Mesendoderm (in vitro differentiated cells): ENCODE measurements around the gene PIK3CB.

ENCODE experiments used
- DNase-seq: peaks from one replicate; pipeline ENCODE4 v3.0.0; 2013
- H2AK5ac ChIP-seq: 2 replicates; pipeline ENCODE4 v1.6.1; 2013; ENCODE audit warnings: low read length, inconsistent platforms
- H2BK120ac ChIP-seq: 2 replicates; pipeline ENCODE4 v1.6.1; 2013; ENCODE audit warnings: low read depth, mild to moderate bottlenecking, low read length, moderate library complexity, mixed read lengths
- H2BK15ac ChIP-seq: replicated peaks from 2 replicates; pipeline ENCODE4 v1.6.1; 2013; ENCODE audit warnings: low read depth, mild to moderate bottlenecking, moderate library complexity
- H2BK5ac ChIP-seq: 2 replicates; pipeline ENCODE4 v1.6.1; 2013; ENCODE audit warnings: low read length, inconsistent platforms
- H3K18ac ChIP-seq: 2 replicates; pipeline ENCODE4 v1.6.1; 2013; ENCODE audit warnings: mild to moderate bottlenecking, low read length, mixed read lengths
- H3K23ac ChIP-seq: one replicate; pipeline ENCODE4 v1.6.1; 2013; ENCODE audit warnings: low read length
- H3K27ac ChIP-seq: 2 replicates; pipeline ENCODE4 v1.5.1; 2013; ENCODE audit warnings: low read depth, mild to moderate bottlenecking, inconsistent platforms, low read length, moderate library complexity
- H3K27me3 ChIP-seq: 2 replicates; pipeline ENCODE4 v1.6.1; 2013; ENCODE audit warnings: low read length, control low read depth, mild to moderate bottlenecking, inconsistent platforms; ENCODE audit not compliant: insufficient read depth, poor library complexity
- H3K36me3 ChIP-seq: 2 replicates; pipeline ENCODE4 v1.6.1; 2013; ENCODE audit warnings: low read length, inconsistent platforms; ENCODE audit not compliant: control insufficient read depth, insufficient read depth
- H3K4ac ChIP-seq: one replicate; pipeline ENCODE4 v1.6.1; 2013; ENCODE audit warnings: low read depth, mild to moderate bottlenecking, low read length, moderate library complexity
- H3K4me1 ChIP-seq: 2 replicates; pipeline ENCODE4 v1.6.1; 2013; ENCODE audit warnings: low read depth, low read length, inconsistent platforms; ENCODE audit not compliant: control insufficient read depth
- H3K4me2 ChIP-seq: 2 replicates; pipeline ENCODE4 v1.6.1; 2013; ENCODE audit warnings: low read length
- H3K4me3 ChIP-seq: 2 replicates; pipeline ENCODE4 v1.5.1; 2013; ENCODE audit warnings: mild to moderate bottlenecking, low read length
- H3K56ac ChIP-seq: one replicate; pipeline ENCODE4 v1.6.1; 2013; ENCODE audit warnings: low read length
- H3K79me1 ChIP-seq: 2 replicates; pipeline ENCODE4 v1.6.1; 2013; ENCODE audit warnings: low read length, inconsistent platforms
- H3K79me2 ChIP-seq: 2 replicates; pipeline ENCODE4 v1.6.1; 2013; ENCODE audit warnings: mild to moderate bottlenecking, low read length; ENCODE audit not compliant: control insufficient read depth, insufficient read depth
- H3K9ac ChIP-seq: 2 replicates; pipeline ENCODE4 v1.6.1; 2013; ENCODE audit warnings: low read length, inconsistent platforms
- H4K5ac ChIP-seq: one replicate; pipeline ENCODE4 v1.6.1; 2013; ENCODE audit warnings: low read length
- H4K8ac ChIP-seq: one replicate; pipeline ENCODE4 v1.6.1; 2013; ENCODE audit warnings: low read depth, mild to moderate bottlenecking, control low read depth, low read length, moderate library complexity
- WGBS: extraction: QIAGEN DNeasy Blood & Tissue Kit; methylation state at CpG from one replicate; pipeline ENCODE4 v1.1.7; 2013; ENCODE audit warnings: low lambda C conversion rate, missing lambda C conversion rate; ENCODE audit not compliant: insufficient coverage; ENCODE audit errors: extremely low coverage; 5-methylcytosine and 5-hydroxymethylcytosine counted together

The PIK3CB gene

GRCh38 chr3:138761002-138761401, 73.7 kb downstream of the PIK3CB start:
- H2AK5ac ChIP-seq = no peak overlapping the region
- DNase-seq = no peak
- no peak overlapping the region for H3K23ac ChIP-seq
- H2BK120ac ChIP-seq = no peak overlapping the region
- no peak overlapping the region for H3K56ac ChIP-seq
- no peak overlapping the region for H4K5ac ChIP-seq
- H3K4me1 ChIP-seq = no peaks in the 10 kb centered on the region
- no peak overlapping the region for H3K27ac ChIP-seq
- H3K27me3 ChIP-seq = no peaks in the 10 kb centered on the region
- no peak overlapping the region for H3K18ac ChIP-seq
- H3K4me2 ChIP-seq = no peak overlapping the region
- H3K79me1 ChIP-seq = peaks cover 5% of the 10 kb centered on the region
- H2BK5ac ChIP-seq = no peak overlapping the region
- H3K36me3 ChIP-seq = no peaks in the 10 kb centered on the region
- H3K9ac ChIP-seq = no peak overlapping the region
- H4K8ac ChIP-seq = no peak overlapping the region
- H2BK15ac ChIP-seq = no peak overlapping the region
- no peak overlapping the region for H3K4me3 ChIP-seq
- H3K4ac ChIP-seq = no peak overlapping the region
- WGBS = no CpG with 5 or more reads among the region's 2 CpGs
- H3K79me2 ChIP-seq = no peaks in the 10 kb centered on the region

GRCh38 chr3:138748190-138748589, 86.5 kb downstream of the PIK3CB start:
- no peak for DNase-seq
- WGBS = no CpG with 5 or more reads among the region's 2 CpGs
- H3K4me1 ChIP-seq = no peaks in the 10 kb centered on the region
- no peak overlapping the region for H3K4me3 ChIP-seq
- no peak overlapping the region for H4K8ac ChIP-seq
- no peak overlapping the region for H4K5ac ChIP-seq
- H3K18ac ChIP-seq = no peak overlapping the region
- H3K27me3 ChIP-seq = no peaks in the 10 kb centered on the region
- no peak overlapping the region for H3K4ac ChIP-seq
- H2AK5ac ChIP-seq = no peak overlapping the region
- H3K27ac ChIP-seq = no peak overlapping the region
- H3K56ac ChIP-seq = no peak overlapping the region
- no peak overlapping the region for H3K23ac ChIP-seq
- H3K79me2 ChIP-seq = no peaks in the 10 kb centered on the region
- H3K9ac ChIP-seq = no peak overlapping the region
- H3K36me3 ChIP-seq = no peaks in the 10 kb centered on the region
- no peak overlapping the region for H2BK120ac ChIP-seq
- H2BK15ac ChIP-seq = no peak overlapping the region
- H3K79me1 ChIP-seq = no peaks in the 10 kb centered on the region
- H3K4me2 ChIP-seq = no peak overlapping the region
- no peak overlapping the region for H2BK5ac ChIP-seq

- H3K4me1 ChIP-seq = no peaks in the 10 kb centered on the region
- no CpG with 5 or more reads among the region's 1 CpG for WGBS
- no peak overlapping the region for H3K4ac ChIP-seq
- no peak overlapping the region for H3K4me3 ChIP-seq
- H2BK120ac ChIP-seq = no peak overlapping the region
- no peak overlapping the region for H3K23ac ChIP-seq
- H4K8ac ChIP-seq = no peak overlapping the region
- no peaks in the 10 kb centered on the region for H3K36me3 ChIP-seq
- DNase-seq = no peak
- no peaks in the 10 kb centered on the region for H3K79me1 ChIP-seq
- no peak overlapping the region for H3K4me2 ChIP-seq
- H3K27me3 ChIP-seq = no peaks in the 10 kb centered on the region
- no peak overlapping the region for H3K27ac ChIP-seq
- H3K79me2 ChIP-seq = no peaks in the 10 kb centered on the region
- no peak overlapping the region for H3K56ac ChIP-seq
- no peak overlapping the region for H3K9ac ChIP-seq
- H2AK5ac ChIP-seq = no peak overlapping the region
- H2BK5ac ChIP-seq = no peak overlapping the region
- no peak overlapping the region for H2BK15ac ChIP-seq
- no peak overlapping the region for H4K5ac ChIP-seq
- H3K18ac ChIP-seq = no peak overlapping the region
Measured at GRCh38 chr3:138747225-138747624, 87.5 kb downstream of the PIK3CB start.

DNA sequence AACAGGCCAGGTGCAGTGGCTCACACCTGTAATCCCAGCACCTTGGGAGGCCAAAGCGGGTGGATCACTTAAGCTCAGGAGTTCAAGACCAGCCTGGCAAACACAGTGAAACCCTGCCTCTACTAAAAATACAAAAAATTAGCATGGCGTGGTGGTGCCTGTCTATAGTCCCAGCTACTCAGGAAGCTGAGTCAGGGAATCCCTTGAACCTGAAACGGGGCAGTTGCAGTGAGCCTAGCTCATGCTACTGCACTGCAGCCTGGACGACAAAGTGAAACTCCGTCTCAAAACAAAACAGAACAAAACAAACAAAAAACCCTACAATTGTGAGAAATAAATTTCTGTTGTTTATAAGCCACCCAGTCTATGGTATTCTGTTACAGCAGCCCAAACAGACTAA, 94.7 kb downstream of the PIK3CB start:
- Histone ChIP-seq H3K4me1 (no peaks in the 10 kb centered on the region), H3K4me2 (no peak overlapping the region), H2BK15ac (no peak overlapping the region), H4K5ac (no peak overlapping the region), H2BK120ac (no peak overlapping the region), H3K18ac (no peak overlapping the region), H3K79me2 (no peaks in the 10 kb centered on the region), H2AK5ac (no peak overlapping the region), H2BK5ac (no peak overlapping the region), H3K4ac (no peak overlapping the region), H4K8ac (no peak overlapping the region), H3K27ac (no peak overlapping the region), H3K79me1 (no peaks in the 10 kb centered on the region), H3K27me3 (no peaks in the 10 kb centered on the region), H3K23ac (no peak overlapping the region), H3K56ac (no peak overlapping the region), H3K36me3 (peaks cover 2% of the 10 kb centered on the region), H3K4me3 (no peak overlapping the region), H3K9ac (no peak overlapping the region)
- no peak for DNase-seq
- WGBS = no CpG with 5 or more reads among the region's 5 CpGs

GRCh38 chr3:138732456-138732855, 102.3 kb downstream of the PIK3CB start:
- no peaks in the 10 kb centered on the region for H3K36me3 ChIP-seq
- no peak overlapping the region for H3K18ac ChIP-seq
- no peaks in the 10 kb centered on the region for H3K4me1 ChIP-seq
- no peaks in the 10 kb centered on the region for H3K79me1 ChIP-seq
- H2BK5ac ChIP-seq = no peak overlapping the region
- H3K4me3 ChIP-seq = no peak overlapping the region
- no peak overlapping the region for H3K4me2 ChIP-seq
- no peak overlapping the region for H3K56ac ChIP-seq
- H4K8ac ChIP-seq = no peak overlapping the region
- no peaks in the 10 kb centered on the region for H3K27me3 ChIP-seq
- no peak overlapping the region for H2BK120ac ChIP-seq
- H2BK15ac ChIP-seq = no peak overlapping the region
- no peak overlapping the region for H4K5ac ChIP-seq
- no CpG with 5 or more reads among the region's 1 CpG for WGBS
- H3K9ac ChIP-seq = no peak overlapping the region
- DNase-seq = no peak
- H3K4ac ChIP-seq = no peak overlapping the region
- H2AK5ac ChIP-seq = no peak overlapping the region
- H3K27ac ChIP-seq = no peak overlapping the region
- H3K79me2 ChIP-seq = no peaks in the 10 kb centered on the region
- H3K23ac ChIP-seq = no peak overlapping the region

- Histone ChIP-seq H4K8ac (no peak overlapping the region), H3K9ac (no peak overlapping the region), H3K56ac (no peak overlapping the region), H3K79me1 (no peaks in the 10 kb centered on the region), H3K4me1 (no peaks in the 10 kb centered on the region), H3K23ac (no peak overlapping the region), H3K79me2 (no peaks in the 10 kb centered on the region), H3K27ac (no peak overlapping the region), H2AK5ac (no peak overlapping the region), H2BK15ac (no peak overlapping the region), H4K5ac (no peak overlapping the region), H3K4me3 (no peak overlapping the region), H3K18ac (no peak overlapping the region), H2BK120ac (no peak overlapping the region), H3K27me3 (no peaks in the 10 kb centered on the region), H3K4ac (no peak overlapping the region), H3K4me2 (no peak overlapping the region), H3K36me3 (no peaks in the 10 kb centered on the region), H2BK5ac (no peak overlapping the region)
- no peak for DNase-seq
- WGBS = no CpG with 5 or more reads among the region's 5 CpGs
Measured at GRCh38 chr3:138726946-138727730, 107.6 kb downstream of the PIK3CB start.
